Rectal smooth muscle tissue (tissue), 1 donor: ENCODE data around the gene ASB18.

Experiments
- H3K27ac ChIP-seq: one replicate; pipeline ENCODE4 v1.7.0; 2013; ENCODE audit warnings: low read depth, low read length, inconsistent platforms
- H3K27me3 ChIP-seq: one replicate; pipeline ENCODE4 v1.7.0; 2013; ENCODE audit warnings: low read length; ENCODE audit not compliant: control insufficient read depth, insufficient read depth
- H3K36me3 ChIP-seq: one replicate; pipeline ENCODE4 v1.7.0; 2013; ENCODE audit warnings: low read length; ENCODE audit not compliant: control insufficient read depth, insufficient read depth
- H3K4me1 ChIP-seq: one replicate; pipeline ENCODE4 v1.7.0; 2013; ENCODE audit warnings: low read length; ENCODE audit not compliant: control insufficient read depth, insufficient read depth
- H3K4me3 ChIP-seq: one replicate; pipeline ENCODE4 v1.7.0; 2013; ENCODE audit warnings: low read length
- H3K9ac ChIP-seq: one replicate; pipeline ENCODE4 v1.7.0; 2013; ENCODE audit warnings: low read length

ASB18 gene

GRCh38 chr2:236165842-236166795, 98.1 kb downstream of the ASB18 start:
- Histone ChIP-seq H3K4me1 (peaks cover 13% of the 10 kb centered on the region), H3K27ac (no peak overlapping the region), H3K27me3 (peaks cover 64% of the 10 kb centered on the region), H3K36me3 (no peaks in the 10 kb centered on the region), H3K4me3 (peak overlapping the region; percentile 45), H3K9ac (no peak overlapping the region)

DNA sequence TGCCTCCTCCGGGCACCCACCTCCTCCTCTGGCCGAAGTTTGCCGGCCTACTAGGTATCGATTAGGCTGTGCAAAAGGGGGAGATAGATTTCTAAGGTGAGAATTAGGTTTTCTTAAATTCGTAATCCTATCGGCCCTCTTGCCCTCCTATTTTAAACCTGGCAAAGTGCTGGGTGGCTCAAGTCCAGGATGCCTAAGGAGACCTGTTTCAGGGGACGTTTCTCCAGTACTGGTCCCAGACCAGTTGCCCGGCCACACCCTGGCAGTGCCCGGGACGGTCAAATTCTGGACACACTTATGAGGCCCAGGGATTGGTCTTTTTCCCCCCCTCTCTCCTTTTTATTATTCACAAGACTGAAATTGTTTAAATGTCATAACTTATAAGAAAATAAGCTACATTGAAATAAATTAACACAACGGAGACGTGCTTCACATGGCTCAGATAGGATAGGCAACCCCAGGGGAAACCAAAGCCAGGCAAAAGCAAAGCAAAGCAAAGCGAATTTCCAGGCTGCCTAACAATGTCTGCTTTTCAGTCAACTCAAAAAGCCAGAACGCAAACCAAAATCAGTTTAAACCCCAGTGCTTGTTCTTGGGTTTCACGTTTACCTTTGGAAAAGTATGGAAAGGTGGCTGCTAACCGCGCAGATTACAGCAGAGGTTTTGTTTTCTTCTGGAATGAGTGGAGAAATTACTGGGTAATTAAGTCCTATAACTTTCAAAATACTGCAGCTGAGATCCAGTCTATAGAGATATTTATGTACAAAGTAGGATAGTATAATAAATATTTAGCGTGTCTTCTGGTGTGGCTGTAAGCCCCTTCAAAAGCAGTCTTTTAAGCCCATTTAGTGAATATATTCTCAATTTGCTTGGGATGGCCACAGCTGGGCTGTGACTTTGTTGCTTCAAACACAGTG, 99.0 kb downstream of the ASB18 start:
- H3K4me1 ChIP-seq = peaks cover 13% of the 10 kb centered on the region

DNA sequence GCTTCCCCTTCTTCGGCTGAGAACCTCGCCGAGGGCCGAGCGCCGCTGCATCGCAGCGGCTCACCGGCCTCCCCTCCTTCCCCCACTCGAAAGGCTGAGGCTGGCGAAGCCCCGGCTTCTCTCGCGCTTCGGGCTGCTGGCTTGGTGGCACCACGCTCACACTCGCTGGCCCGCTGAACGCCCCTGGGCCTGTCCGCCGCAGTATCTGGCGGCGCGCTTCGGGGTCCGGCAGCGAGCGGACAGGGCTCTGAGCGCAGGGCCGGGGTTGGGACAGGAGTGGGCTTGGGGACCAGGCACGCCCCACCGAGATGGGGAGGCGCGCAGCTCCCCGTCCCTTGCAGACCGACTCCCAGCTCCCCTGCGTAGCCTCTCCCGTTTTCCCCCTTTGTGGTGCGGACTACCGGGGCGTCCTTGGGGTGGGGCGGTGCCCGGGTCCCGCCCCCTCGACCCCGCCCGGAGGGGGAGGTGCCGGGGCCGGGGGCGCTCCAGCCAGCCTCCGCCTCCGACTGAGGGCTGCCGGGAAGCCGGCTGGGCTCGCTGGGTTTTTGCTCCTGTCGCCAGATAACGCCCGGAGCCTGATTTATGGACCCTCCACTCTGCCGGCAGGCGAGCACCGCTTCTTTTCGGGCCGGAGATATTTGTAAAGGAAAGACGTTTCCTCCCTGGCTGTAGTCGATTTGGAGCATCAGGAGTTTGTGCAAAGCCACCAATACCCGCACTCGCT, 99.8 kb downstream of the ASB18 start:
- Histone ChIP-seq H3K4me1 (peaks cover 13% of the 10 kb centered on the region), H3K4me3 (peak overlapping the region; percentile 44), H3K9ac (no peak overlapping the region), H3K27ac (no peak overlapping the region), H3K27me3 (peaks cover 53% of the 10 kb centered on the region), H3K36me3 (no peaks in the 10 kb centered on the region)

More for the DNA sequence above, 99.0 kb downstream of the ASB18 start:
- Histone ChIP-seq H3K9ac (no peak overlapping the region), H3K27me3 (peaks cover 61% of the 10 kb centered on the region), H3K4me3 (peak overlapping the region; percentile 44), H3K36me3 (no peaks in the 10 kb centered on the region), H3K27ac (no peak overlapping the region)

GRCh38 chr2:236163471-236164200, 100.6 kb downstream of the ASB18 start:
- Histone ChIP-seq H3K36me3 (no peaks in the 10 kb centered on the region), H3K4me1 (peaks cover 13% of the 10 kb centered on the region), H3K27ac (no peak overlapping the region), H3K27me3 (peaks cover 56% of the 10 kb centered on the region), H3K4me3 (peak overlapping the region; percentile 44), H3K9ac (no peak overlapping the region)

GRCh38 chr2:236162882-236163470, 101.2 kb downstream of the ASB18 start:
- Histone ChIP-seq H3K4me3 (no peak overlapping the region), H3K27me3 (peaks cover 57% of the 10 kb centered on the region), H3K4me1 (peaks cover 13% of the 10 kb centered on the region), H3K9ac (no peak overlapping the region), H3K36me3 (no peaks in the 10 kb centered on the region), H3K27ac (no peak overlapping the region)

- Histone ChIP-seq H3K36me3 (no peaks in the 10 kb centered on the region), H3K4me3 (no peak overlapping the region), H3K27ac (no peak overlapping the region), H3K9ac (no peak overlapping the region), H3K4me1 (peaks cover 13% of the 10 kb centered on the region), H3K27me3 (peaks cover 57% of the 10 kb centered on the region)
These were observed 102.0 kb downstream of the ASB18 start for GRCh38 chr2:236162031-236162845.

DNA sequence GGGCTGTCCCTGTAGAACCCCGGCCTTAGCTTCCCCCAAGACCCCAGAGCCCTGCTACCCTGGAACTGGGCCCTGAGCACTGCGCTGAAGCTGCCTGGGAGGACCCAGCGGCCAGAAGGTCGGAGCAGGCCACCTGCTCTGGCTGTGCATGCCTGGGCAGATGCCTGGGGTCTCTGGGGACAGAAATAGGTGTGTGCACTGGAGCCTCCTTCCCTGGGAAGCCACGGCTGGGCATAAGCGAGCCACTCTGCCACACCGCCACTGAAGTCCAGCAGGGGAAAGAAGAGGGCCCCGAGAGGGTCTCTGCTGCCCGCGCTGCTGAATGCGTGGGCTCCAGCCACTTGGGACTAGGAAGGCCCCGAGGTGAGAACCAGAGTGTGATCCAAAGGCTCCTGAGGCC, 102.7 kb downstream of the ASB18 start:
- Histone ChIP-seq H3K27ac (no peak overlapping the region), H3K27me3 (peaks cover 50% of the 10 kb centered on the region), H3K36me3 (no peaks in the 10 kb centered on the region), H3K9ac (no peak overlapping the region), H3K4me1 (peaks cover 10% of the 10 kb centered on the region), H3K4me3 (no peak overlapping the region)

- no peak overlapping the region for H3K27ac ChIP-seq
- H3K9ac ChIP-seq = no peak overlapping the region
- no peak overlapping the region for H3K4me3 ChIP-seq
- peaks cover 46% of the 10 kb centered on the region for H3K27me3 ChIP-seq
- H3K4me1 ChIP-seq = peaks cover 9% of the 10 kb centered on the region
- H3K36me3 ChIP-seq = no peaks in the 10 kb centered on the region
These were observed 103.1 kb downstream of the ASB18 start for GRCh38 chr2:236161082-236161462.

DNA sequence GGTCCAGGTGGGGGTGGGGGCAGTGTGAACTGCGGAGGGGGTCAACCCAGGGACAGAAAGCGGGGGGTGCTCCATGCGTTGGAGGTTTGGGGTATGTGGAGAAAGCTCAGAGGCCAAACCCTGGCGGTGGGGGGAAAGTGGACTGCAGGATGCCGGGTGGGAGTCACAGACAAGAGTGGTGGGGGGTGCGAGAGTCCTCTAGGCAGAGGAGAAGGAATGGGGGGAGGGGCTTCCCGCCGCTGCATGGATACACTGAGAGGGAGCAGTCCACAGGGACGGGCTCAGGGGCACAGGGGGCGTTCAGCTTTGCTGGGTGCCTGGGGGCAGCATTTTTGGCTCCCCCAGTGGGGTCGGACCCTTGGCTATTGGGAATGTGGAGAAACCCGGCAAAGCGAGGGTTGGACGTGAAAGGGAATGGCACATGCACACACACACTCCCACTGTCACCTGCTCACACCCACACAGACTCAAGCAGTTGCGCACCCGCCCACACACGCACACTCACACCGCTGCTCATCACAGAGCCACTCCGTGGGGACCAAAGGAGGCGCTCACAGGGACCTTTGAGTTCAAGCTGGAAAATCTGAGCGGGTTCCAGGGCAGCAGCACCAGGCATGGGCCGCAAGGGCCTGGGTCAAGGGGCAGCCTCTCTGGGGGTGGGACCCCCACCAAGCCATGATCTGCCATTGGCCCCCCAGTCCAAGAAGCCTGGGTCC, 103.7 kb downstream of the ASB18 start:
- no peak overlapping the region for H3K27ac ChIP-seq
- no peaks in the 10 kb centered on the region for H3K36me3 ChIP-seq
- no peak overlapping the region for H3K4me3 ChIP-seq
- peaks cover 41% of the 10 kb centered on the region for H3K27me3 ChIP-seq
- peaks cover 9% of the 10 kb centered on the region for H3K4me1 ChIP-seq
- H3K9ac ChIP-seq = no peak overlapping the region

- Histone ChIP-seq H3K27ac (no peak overlapping the region), H3K4me1 (peaks cover 6% of the 10 kb centered on the region), H3K36me3 (no peaks in the 10 kb centered on the region), H3K4me3 (no peak overlapping the region), H3K27me3 (peaks cover 35% of the 10 kb centered on the region), H3K9ac (no peak overlapping the region)
These were observed 104.4 kb downstream of the ASB18 start for GRCh38 chr2:236159778-236160170.
